ENCODE results near the gene DUSP22.

DUSP22 gene

DNA sequence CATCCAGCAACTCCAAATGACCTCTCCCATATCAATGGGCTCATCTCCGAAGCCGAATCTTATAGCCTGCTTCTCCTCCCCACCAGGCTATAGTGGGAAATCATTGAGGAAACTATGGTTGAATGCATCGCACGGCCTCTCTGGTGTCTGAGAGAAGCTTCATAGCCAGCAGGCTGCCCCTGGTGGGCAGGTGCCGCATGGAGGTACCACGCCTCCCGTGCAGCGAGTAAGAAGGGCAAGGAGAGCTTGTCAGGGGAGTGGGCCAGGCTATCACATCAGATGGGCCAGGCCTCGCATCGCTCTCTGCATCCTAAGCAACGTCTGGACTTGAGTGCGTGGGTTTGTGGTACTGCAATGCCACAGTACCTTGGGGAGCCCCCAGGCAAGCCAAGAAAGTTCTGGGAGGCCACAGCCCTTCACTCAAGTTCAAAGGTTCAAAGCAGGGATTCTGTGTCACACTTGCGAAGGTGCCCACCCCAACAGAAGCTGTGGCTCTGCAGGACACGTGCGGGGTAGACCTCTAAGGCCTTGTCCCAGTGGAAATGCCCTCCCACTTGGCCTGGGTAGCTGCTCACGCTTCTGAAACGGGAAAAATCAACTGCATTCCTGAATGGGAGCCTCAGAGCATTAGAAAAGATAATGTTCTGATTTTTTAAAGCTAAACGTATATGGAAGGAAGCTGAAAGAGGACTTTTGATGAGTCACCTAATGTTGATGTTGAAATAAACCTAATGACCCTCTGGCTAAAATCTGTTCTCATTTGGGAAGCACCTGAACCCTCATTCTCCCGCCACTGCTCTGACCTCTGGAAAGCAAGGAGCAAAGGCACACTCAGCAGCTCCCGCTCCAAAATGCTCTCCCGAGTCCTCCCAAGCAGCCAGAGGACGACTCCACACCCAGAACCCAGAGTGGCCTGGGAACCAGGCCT is 90.9 kb downstream of the DUSP22 start:
- no peak for TF ChIP-seq CTCF (IDR thresholded peaks at IDR 0.05; ENCODE audit: low read depth, low read length, missing control alignments)
- H3K4me3 ChIP-seq (ENCODE audit: low read depth, low read length): no peak overlapping the region
- DNase-seq (ENCODE audit: low read depth): no peak
- in situ Hi-C loops (cut with HindIII; ENCODE audit: low sequenced_read_pairs): no loop called here

GRCh38 chr6:383856-384255 is 91.6 kb downstream of the DUSP22 start:
- TF ChIP-seq CTCF (IDR thresholded peaks at IDR 0.05; ENCODE audit: low read depth, low read length, missing control alignments): no peak
- no peak overlapping the region for H3K4me3 ChIP-seq (ENCODE audit: low read depth, low read length)
- DNase-seq (ENCODE audit: low read depth): no peak
- in situ Hi-C loops (cut with HindIII; ENCODE audit: low sequenced_read_pairs): no loop called here

GRCh38 chr6:384898-385297 is 92.6 kb downstream of the DUSP22 start:
- TF ChIP-seq CTCF (IDR thresholded peaks at IDR 0.05; ENCODE audit: low read depth, low read length, missing control alignments): no peak
- in situ Hi-C loops (cut with HindIII; ENCODE audit: low sequenced_read_pairs): no loop called here
- H3K4me3 ChIP-seq (ENCODE audit: low read depth, low read length): no peak overlapping the region
- no peak for DNase-seq (ENCODE audit: low read depth)

DNA sequence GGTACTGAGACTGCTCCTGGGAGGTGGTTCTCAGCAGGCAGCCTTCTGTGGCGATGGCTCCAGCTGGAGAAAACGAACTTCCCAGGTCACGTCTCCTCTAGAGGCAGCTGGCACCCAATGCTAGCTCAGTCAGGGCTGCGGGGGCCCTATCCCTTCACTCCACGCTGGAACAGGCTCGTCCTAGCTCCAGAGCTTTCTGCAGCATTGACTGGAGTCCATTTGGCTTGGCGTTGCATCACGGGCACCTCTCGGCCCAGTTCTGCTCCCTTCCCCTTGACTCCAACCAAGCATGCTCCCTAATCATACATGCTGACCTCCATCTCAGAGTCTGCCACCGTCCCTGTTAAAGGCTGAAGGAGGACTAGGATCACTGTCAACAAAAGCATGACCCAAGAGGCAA is 93.3 kb downstream of the DUSP22 start:
- no peak for DNase-seq (ENCODE audit: low read depth)
- in situ Hi-C loops (cut with HindIII; ENCODE audit: low sequenced_read_pairs): no loop called here
- TF ChIP-seq CTCF (IDR thresholded peaks at IDR 0.05; ENCODE audit: low read depth, low read length, missing control alignments): no peak
- no peak overlapping the region for H3K4me3 ChIP-seq (ENCODE audit: low read depth, low read length)

DNA sequence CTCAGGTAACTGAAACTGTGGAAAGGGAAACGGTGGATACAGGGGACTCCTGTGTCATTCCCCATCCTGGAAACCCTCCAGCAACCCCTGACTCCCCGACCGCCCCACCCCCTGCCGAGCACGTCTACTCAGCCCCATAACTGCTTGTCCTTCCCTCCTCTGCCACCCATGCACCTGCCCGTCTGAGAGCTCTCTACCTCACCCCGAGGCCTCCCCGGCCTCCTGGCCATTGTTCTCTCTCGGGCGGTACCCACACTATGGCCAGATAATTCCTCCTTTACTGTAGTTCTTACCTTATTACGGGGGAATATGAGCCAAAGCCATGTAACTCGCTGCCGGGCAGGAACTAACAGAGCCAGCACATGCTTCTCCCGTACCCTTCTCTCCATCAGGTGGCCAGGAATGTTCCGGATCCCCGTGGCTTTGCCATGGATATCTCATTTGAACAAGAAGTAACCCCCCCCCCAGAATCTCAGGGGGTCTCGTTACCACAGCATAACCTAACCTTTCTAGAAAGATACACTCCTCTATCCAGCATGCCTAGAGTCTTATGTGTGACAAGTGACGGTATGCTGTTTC is 94.5 kb downstream of the DUSP22 start:
- no peak for TF ChIP-seq CTCF (IDR thresholded peaks at IDR 0.05; ENCODE audit: low read depth, low read length, missing control alignments)
- in situ Hi-C loops (cut with HindIII; ENCODE audit: low sequenced_read_pairs): no loop called here
- DNase-seq (ENCODE audit: low read depth): no peak
- no peak overlapping the region for H3K4me3 ChIP-seq (ENCODE audit: low read depth, low read length)

- DNase-seq (ENCODE audit: low read depth): no peak
- no peak overlapping the region for H3K4me3 ChIP-seq (ENCODE audit: low read depth, low read length)
- no peak for TF ChIP-seq CTCF (IDR thresholded peaks at IDR 0.05; ENCODE audit: low read depth, low read length, missing control alignments)
- in situ Hi-C loops (cut with HindIII; ENCODE audit: low sequenced_read_pairs): no loop called here
Measured at GRCh38 chr6:387293-387741, 95.0 kb downstream of the DUSP22 start.
